GM18498 (cell line): ENCODE measurements around the gene VSIR.
A peak's percentile ranks its signal among the peaks of the same experiment; 100 is the strongest.

ENCODE experiments used
- ATAC-seq: cut with Tn5 transposase; IDR thresholded peaks from one replicate; pipeline ENCODE4 v1.9.1; 2021; ENCODE audit warnings: mild to moderate bottlenecking, moderate library complexity; ENCODE audit not compliant: unreplicated experiment

Gene VSIR

DNA sequence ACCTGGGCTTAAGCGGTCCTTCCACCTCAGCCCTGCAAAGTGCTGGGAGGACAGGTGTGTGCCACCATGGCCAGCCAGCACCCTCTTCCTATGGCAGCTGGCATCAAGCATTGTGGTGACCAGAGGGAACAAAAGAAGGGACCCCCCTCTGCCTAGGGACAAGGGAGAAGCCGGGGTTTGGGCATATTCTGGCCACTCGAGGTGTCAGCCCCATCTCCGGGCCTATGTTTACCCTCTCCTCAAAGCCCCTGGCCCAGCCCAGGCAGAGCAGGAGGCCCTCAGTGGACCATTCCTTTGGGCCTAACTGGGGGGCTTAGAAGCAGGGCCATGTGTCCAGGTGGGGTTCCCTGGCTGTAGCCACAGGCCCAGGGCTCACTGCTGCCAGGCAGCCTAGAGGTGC lies 23.9 kb downstream of the VSIR start:
- ATAC-seq = no peak

DNA sequence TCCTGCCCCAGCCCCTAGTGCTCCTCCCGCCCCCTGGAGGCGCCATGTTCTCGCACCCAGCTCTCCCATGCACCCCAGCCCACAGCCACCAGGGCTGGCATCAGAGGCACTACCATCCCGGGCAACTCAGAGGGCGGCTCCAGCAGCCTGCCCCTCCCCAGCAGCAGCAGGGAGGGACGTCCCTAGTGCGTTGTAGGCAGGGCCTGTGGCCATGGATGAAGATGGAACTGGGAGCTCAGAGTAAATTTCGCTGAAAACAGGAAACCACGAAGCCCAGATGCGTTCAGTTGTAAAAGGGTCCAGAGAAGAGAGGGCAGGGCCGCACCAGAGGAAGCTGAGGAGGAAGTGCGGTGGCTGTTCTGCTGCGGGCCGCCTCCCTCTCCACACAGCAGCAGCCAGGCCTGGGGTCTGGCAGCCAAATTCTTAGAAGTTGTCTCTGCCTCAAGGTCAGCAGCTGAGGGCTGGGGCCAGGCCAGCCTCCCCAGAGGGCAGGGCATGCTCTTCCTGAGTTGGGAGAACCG lies 24.6 kb downstream of the VSIR start:
- peak; percentile 63 for ATAC-seq

DNA sequence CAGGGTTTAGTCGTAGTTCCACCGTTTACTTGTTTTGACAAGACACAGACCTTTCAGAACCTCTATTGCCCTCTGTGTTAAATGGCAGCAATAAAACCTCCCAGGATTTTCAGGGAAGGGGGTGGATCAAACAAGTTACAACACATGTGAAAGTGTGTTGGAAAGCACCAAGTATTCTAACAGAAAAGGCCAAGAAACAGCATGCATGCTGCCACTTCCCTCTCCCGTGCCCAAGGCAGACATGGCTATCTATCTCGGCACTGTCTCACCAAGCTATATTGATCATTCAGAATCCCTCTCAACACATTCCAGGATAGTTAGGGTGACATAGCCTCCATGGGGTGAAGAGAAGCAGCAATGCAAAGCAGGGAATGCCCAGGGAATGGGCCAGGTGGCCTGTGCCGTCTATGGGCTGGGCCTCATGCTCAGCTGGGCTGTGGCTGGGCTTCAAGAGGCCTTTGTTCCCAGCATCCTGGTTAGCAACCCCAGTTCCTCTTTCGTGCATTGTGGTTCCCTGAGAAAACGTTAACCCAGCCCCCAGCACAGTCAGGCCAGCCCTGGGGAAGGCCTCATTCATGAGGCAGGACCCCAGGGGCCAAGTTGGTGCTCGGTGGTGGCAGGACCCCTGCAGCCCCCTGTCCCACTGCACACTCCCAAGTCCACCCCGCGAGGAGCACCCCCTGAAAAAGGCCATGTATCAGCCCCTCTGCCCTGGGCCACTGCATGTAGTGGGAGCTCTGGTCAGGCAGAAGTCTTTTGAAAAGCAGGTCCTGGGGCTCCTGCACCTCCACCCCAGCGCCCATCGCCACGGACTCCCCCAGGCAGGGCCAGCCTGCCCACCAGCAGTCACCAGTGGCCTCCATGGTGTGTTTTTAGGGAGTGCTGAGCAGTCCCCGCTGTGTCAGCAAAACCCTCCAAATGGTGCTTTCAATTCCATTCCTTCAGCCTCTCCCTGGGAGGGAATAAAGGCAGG lies 25.5 kb downstream of the VSIR start:
- no peak for ATAC-seq

GRCh38 chr10:71747039-71747531 lies 26.2 kb downstream of the VSIR start:
- no peak for ATAC-seq

- ATAC-seq = no peak
Observed at GRCh38 chr10:71746344-71747037, 26.8 kb downstream of the VSIR start.

DNA sequence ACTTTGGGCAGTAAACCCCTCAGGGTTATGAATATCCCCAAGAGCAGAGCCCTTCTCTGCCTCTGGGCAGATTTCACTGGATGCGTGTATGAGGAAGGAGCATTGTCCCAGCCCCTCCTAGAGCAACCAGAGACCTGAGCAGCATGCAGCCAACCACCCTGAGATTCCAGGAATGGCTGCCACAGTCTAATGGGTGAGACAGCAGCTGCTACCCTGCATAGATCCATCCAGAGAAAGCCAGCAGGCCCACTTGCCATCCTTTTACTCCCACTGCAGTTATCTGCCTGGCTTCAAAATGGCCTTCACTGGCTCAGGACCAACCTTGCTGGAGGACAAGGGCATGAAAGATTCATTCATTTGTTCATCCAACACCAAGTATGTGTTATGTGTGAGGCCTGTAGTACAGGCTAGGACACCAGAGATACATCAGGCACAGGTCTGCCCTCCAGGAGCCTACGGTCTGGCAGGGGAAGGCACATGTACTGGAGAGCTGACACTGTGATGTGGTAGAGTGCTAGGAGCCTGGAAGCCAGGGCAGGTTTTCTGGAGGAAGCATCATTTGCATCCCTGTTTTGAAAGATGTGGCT lies 27.6 kb downstream of the VSIR start:
- no peak for ATAC-seq

DNA sequence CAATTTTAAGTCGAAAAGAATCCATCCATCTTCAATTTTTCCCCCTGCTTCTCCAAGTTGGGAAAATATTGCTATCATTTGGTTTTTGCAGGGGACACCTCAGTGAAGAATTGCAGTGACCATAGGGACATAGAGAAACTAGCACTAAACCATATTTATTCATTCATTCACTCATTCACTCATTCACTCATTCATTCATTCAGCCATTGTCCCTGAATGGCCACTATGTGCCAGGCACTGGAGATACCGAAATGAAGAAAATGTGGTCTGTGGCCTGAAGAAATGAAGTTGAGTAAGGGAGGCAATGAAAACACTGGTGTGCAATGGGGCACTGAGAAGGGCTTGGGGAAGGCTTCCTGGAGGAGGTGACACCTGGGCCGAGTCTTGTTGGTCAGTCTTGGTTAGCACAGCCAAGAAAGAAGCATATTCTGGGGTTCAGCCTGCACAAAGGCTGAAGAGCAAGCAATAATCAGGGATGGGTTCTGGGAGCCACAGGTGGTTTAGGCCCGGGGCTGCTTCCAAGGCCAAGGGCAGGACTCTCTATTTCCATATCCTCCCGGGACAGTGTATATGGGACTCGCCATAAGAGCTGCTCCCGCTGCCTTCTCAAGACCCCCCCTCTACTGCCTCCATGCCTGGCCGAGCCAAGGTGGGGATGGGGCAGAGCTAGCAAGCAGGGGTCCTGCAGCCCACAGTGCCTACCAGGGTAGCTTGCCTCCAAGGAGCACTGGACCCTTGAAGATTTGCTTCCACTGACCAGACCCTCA lies 28.2 kb downstream of the VSIR start:
- ATAC-seq = no peak

DNA sequence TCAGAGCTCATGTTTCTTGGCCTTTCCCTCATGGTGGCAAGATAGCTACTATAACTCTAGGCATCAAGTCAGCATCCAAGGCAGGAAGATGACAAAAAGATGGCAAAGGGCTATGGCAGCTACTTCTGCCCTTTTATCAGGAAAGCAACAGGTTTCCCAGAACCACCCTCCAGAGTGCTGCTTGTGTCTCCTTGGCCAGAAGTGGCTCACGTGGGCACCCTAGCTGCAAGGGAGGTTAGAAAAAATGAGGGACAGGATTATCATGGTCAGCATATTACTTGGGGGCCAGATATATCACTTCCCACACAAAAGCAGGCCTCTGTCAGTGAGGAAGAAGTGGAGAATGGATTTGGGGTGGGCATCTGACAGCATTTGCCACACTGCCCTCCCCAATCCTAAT lies 29.5 kb downstream of the VSIR start:
- no peak for ATAC-seq

DNA sequence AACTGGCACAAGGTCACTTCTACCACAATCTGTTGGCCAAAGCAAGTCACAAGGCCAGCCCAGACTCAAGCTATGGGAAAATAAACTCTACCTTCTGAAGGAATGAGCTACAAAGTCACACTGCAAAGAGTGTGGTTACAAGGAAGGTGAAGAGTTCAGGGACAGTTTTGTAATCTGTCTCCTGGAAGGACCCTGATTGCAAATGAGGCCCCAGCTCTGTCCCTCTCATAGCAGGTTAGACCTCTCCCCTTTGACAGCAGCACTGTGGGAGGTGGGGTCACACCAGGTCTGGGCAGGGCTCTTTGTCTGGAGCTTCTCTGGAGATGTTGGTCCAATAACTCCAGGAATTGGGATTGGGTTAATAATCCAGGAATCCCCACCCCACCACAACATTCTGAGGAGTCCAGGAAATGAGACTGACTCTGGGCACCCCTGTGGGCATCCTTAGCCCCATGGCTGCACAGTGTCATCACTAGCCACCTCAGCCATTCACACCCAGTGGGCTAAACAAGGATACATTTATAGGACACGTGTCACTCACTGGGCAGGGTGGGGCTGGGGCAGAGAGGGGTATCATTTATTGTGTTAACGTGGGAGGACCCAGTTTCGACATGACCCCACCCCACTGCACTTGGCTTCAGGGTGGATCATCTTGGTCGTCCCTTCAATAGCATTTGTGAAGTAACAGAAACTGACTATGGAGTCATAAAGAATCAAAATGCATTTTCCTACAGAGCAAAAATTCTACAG lies 30.1 kb downstream of the VSIR start:
- ATAC-seq = no peak

DNA sequence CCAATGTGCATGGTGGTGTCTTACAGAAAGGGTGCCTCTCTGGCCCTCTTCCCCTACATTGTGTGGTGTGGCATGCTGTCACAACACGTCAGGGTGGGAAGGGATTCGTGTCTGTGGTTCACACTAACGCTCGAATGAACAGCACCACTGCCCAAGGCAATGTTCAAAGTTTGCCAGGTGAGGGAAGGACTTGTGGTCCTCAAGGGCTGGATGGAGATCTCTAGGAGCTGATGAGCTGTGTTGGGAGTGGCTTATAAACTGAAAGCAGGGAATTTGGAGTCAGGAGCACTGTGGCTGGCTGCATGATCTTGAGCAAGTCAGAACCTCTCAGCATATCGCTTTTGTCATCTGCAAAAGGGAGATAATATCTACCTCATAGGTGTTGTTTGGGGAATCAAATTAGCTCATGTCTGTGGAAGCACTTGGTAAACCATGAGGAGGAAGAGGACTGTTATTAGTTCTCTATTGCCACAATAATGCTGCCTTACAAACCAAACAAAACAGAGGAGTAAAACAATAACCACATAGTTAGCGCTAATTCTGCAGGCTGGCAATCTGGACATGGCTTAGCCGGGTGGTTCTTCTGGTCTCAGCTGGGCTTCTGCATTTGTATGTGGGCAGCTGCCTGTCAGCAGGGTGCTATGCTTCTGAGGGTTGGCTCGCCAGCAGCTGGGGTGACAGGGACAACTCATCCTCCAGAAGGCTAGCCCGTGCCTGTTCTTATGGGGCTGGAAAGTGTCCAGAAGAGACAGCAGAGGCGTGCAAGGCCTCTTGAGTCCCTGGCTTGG lies 30.8 kb downstream of the VSIR start:
- ATAC-seq = no peak

DNA sequence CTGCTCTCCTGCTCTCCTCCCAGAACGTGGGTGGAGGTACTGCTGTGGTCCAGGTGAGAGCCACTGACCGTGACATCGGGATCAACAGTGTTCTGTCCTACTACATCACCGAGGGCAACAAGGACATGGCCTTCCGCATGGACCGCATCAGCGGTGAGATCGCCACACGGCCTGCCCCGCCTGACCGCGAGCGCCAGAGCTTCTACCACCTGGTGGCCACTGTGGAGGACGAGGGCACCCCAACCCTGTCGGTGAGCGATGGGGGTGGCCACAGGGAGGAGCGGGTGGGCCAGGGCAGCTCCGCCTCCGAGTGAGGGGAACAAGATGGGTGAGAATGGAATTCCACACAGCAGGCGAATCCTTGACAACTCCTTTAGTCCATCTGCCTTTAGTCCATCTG lies 31.6 kb downstream of the VSIR start:
- ATAC-seq = no peak

- ATAC-seq = no peak
Observed at GRCh38 chr10:71741029-71741428, 32.3 kb downstream of the VSIR start.

- ATAC-seq = no peak
Observed at GRCh38 chr10:71740069-71740653, 33.2 kb downstream of the VSIR start.

DNA sequence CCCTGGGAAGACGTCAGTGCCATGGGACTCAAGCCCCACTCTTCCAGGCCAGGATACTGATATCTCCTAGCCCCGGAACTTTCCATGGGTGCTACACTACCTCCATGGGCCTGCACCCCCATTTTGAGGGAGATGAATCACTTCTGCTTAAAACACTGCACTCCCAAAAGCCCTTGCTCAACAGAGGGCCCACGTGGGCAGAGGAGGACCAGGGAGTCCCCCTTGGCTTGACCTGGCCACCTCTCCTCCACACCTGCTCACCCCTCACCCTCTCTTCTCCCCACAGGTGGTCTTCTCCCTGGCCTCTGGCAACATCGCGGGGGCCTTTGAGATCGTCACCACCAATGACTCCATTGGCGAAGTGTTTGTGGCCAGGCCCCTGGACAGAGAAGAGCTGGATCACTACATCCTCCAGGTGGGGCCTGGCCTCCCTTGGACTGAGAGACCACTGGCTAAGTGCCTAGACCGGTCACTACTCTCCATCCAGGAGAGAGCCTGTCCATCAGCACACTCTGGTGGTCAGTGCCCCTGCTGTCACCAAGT lies 33.9 kb downstream of the VSIR start:
- no peak for ATAC-seq

GRCh38 chr10:71737834-71738197 lies 35.5 kb downstream of the VSIR start:
- ATAC-seq = no peak

- no peak for ATAC-seq
Observed at GRCh38 chr10:71737001-71737833, 36.1 kb downstream of the VSIR start.

DNA sequence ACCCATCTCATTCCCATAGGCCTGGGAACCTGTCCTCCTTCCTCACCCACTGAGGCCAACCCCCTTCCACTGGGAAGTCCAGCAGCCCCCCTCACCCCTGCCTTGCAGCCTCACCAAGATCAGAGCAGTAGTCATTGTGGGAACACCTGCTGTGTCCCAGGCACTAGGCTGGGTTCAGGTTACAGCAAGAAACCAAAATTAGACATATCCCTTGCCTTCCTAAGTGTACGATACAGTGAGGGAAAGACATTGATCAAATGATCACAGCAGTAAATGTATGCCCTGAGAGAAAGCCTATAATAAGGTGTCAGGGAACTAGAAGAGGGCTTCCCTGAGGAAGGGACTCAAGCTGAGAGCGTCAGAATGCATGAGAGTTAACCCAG lies 36.8 kb downstream of the VSIR start:
- no peak for ATAC-seq
